ENCODE results near the gene CDHR5.

The CDHR5 gene

GRCh38 chr11:620935-621814, 3.6 kb downstream of the CDHR5 start:
- no peak for DNase-seq

DNA sequence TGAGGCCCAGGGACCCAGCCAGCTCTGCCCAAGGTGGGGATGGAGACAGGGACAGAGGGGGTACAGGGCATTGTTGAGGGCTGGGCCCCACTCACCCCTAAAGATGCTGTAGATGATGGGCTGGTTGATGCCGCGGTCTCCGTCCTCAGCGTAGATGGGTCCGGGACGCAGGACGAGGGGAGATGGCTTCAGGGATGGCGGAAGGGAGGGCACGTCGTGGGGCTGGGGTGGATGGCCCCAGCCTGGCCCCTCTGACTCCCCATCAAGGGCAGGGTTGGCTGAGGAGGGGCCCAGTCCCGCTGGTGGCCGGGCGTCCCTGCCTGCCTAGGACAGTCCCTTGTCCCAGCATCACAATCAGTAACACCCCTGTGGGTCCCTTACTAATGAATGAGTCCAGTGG, 4.6 kb downstream of the CDHR5 start:
- DNase-seq = no peak

DNA sequence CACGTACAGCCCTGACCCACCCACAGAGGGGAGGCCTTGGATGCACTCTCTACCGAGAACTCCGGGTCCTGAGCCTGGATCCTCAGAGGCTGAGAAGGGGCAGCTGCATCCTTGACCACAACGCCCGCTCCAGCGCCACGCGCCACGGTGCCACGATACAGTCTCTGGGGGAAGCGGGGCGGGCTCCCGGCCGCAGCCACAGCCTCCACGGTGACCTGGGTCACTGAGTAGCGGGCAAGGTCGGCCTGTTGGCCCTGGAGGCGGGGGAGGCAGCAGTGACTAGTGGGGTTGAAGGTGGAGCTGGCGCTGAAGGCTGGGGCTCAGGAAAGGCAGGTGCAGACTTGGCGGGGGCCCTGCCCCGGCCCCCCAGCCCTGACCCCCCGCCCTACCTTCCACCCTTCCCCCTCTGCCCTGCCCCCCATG, 5.1 kb downstream of the CDHR5 start:
- no peak for DNase-seq

- DNase-seq = no peak
Observed at GRCh38 chr11:618856-619627, 5.7 kb downstream of the CDHR5 start.

GRCh38 chr11:617912-618682, 6.7 kb downstream of the CDHR5 start:
- DNase-seq = no peak

- no peak for DNase-seq
Observed at GRCh38 chr11:617199-617911, 7.4 kb downstream of the CDHR5 start.

- no peak for DNase-seq
Observed at GRCh38 chr11:616320-617198, 8.2 kb downstream of the CDHR5 start.

DNA sequence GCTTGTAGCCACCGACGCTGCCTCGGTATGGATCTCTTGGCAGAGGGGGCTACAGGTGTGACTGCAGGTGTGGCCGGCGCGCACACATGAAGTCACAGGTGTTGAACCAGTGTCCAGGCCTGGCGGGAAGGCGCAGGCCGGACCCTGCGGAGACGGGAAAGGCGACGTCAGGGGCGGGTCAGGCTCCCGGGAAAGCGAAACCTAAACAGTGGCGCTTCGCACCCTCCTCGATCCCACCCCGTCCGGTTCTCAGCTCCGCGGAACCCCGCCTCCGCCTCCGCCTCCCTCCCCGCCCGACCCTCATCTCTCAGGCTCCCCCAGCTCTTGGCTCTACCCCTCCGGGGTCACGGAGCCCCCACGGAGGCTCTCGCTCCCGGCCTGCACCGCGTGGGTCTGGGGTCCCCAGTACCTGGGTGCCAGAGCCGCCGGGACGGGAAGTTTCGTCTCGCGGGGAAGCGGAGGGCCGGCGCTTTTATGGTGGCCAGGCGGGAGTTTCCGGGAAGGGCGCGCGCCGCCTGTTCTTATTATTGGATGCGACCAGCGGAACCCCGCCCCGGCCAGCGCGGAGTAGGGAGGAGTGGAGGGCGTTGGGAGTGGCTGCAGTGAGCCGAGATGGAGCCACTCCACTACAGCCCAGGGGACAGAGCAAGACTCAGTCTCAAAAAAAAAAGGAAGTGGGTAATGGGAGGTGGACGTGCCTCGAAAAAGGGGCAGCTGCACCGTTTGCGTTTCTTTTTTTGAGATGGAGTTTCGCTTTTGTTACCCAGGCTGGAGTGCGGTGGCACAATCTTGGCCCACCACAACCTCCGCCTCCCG, 9.0 kb downstream of the CDHR5 start, which contains the start of gene IRF7:
Gene IRF7 (minus strand): TSS at position 447 of the 816 bp plus-strand sequence. CDS start 586 bp downstream, outside the sequence.
- peak; percentile 87 to 92 for DNase-seq

GRCh38 chr11:614623-615503, 9.9 kb downstream of the CDHR5 start:
- DNase-seq = no peak

GRCh38 chr11:614021-614622, 10.6 kb downstream of the CDHR5 start:
- DNase-seq = peak in 1 of 2 donors; percentile 12

GRCh38 chr11:613369-613968, 11.3 kb downstream of the CDHR5 start:
- DNase-seq = peak; percentile 77 to 87

DNA sequence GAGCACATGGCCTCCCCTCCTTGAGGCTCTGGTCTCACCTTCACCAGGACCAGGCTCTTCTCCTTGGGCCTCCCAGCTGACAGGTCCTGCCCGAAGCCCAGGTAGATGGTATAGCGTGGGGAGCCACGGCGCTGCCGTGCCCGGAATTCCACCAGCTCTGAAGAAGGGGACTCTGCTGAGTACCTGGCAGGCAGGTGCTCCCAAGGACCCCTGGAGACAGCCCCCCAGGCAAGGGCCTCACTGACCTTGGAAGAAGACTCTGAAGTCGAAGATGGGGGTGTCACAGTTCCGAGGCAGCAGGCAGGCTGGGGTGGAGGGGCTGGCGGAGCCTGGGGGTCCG, 11.8 kb downstream of the CDHR5 start:
- DNase-seq = no peak

DNA sequence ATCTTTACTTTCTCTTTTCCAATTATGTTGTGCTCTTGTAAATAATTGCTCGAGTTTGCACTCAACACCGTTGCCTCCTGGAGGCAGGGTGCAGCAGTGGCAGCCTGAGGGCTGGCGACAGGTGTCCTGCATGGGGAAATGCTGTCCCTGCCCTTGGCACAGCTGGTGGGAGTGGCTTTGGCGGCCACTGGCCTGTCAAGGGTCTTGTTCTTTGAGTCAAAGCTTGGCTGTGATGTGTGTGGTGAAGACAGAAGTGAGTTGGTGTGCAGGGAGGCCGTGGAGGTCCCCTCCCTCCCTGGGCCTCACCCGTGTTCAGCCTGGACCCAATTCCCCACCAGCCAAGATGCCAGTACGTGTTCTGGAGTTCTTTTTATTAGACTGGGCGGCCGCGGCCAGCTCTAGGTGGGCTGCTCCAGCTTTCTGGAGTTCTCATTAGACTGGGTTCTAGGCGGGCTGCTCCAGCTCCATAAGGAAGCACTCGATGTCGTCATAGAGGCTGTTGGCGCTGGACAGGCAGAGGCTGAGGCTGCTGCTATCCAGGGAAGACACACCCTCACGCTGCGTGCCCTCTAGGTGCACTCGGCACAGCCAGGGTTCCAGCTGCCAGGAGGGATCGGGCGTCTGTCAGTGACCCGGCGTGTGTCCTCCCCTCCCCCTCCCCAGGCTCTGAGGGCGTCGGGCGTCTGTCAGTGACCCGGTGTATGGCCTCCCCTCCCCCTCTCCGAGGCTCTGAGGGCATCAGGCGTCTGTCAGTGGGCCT, 12.4 kb downstream of the CDHR5 start:
- DNase-seq = peak in 1 of 2 donors; percentile 27

GRCh38 chr11:611001-611996, 13.5 kb downstream of the CDHR5 start:
- no peak for DNase-seq

DNA sequence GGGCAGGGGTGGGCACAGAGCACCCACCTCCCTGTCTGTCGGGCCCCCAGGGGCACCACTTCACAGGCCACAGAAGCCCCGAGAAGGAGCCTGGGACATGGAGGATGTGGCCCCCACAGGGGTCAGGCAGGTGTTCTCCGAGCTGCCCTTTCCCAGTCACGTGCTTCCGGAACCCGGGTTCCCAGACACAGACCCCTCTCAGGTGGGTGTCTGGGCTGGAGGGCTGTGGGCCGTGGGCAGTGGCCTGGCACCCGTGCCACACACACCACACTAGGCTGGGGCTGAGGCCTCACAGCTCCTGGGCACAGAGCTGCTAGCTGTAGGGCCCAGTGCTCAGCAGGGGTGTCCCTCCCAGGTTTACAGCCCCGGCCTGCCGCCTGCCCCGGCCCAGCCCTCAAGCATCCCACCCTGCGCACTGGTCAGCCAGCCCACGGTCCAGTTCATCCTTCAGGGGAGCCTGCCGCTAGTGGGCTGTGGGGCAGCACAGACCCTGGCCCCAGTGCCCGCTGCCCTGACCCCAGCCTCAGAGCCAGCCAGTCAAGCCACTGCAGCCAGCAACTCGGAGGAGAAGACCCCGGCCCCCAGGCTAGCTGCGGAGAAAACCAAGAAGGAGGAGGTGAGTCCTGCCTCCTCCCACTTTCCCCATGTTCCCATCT, 14.5 kb downstream of the CDHR5 start:
- no peak for DNase-seq

GRCh38 chr11:609341-609811, 15.4 kb downstream of the CDHR5 start:
- no peak for DNase-seq

All from CD4-positive, alpha-beta T cell treated with Interleukin-1 beta for 1 hour (primary cell).